GM18868 (cell line): Measurements from ENCODE around the gene AMOTL1.
"Not testable (repeated sequence)": the region's sequence is repeated elsewhere in the genome, so short reads cannot be mapped to it uniquely, and the experiment has no call there.

Source experiments
- ATAC-seq: cut with Tn5 transposase; IDR thresholded peaks from one replicate; pipeline ENCODE4 v1.9.1; 2021; ENCODE audit warnings: mild to moderate bottlenecking, moderate library complexity; ENCODE audit not compliant: unreplicated experiment

The AMOTL1 gene

DNA sequence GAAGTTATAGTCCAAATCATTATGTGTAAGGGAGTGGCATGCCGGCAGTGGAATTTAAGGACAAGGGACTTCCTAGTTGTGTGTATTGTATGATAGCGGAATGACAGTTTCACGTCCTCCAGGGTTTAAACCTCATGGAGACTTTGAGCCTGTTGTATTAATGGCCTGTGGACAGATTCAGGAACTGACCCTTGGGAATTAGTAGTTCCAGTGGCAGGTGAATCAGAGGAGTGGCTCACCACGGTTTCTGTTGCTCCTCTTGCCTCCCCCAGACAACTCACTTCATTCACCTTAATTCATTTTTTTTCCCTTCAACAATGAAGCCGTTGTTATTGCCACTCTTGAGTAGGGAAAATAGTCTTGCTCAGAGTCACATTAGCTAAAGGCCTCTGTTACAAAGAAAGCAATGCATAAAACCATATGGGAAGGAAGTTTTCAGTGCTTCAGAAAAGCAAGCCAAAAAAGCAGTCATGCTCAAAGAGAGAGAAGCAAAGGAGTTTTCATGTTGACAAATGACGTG is 22.6 kb downstream of the AMOTL1 start:
- no peak for ATAC-seq

DNA sequence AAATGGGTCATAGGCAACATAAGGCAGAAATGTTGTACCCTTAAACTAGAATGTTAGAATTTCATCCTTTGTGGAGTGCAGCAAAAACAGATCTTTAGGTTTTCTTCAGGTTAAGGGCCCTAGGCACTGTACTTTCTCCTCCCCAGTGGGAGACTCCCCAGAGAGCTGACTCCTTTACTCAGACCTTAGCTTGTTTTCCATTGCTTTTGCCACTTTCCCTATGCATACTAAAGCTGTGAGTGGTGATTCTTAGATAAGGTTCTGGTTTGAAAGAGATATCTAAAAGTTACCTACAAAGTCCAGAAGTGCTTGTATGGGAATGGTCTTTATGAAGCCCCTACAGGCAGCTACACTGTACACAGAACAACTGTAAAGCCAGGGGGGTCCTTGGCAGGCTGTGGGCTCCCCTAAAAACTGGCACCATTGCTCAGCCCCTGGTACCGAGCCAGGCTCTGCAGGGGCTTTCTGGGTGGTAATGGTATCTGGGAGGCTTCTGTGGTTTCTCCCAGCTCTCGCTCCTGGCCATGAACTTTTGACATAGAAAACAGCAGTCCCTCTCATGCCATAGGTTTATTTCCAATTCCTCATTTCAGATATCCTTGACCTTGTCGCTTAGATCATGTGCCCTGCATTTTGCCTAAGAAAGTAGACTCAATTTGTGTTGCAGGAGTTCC is 23.2 kb downstream of the AMOTL1 start:
- ATAC-seq, result no peak

DNA sequence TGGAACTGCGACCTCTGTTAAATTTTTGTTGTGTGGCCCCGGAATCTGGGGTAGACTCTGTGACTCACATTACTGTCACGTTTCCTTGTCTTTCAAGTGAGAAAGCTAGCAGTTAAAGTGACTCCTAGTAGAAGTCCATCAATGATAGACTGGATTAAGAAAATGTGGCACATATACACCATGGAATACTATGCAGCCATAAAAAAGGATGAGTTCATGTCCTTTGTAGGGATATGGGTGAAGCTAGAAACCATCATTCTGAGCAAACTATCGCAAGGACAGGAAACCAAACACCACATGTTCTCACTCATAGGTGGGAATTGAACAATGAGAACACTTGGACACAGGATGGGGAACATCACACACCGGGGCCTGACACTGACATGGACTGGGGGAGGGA is 23.8 kb downstream of the AMOTL1 start:
- not testable (repeated sequence) for ATAC-seq

DNA sequence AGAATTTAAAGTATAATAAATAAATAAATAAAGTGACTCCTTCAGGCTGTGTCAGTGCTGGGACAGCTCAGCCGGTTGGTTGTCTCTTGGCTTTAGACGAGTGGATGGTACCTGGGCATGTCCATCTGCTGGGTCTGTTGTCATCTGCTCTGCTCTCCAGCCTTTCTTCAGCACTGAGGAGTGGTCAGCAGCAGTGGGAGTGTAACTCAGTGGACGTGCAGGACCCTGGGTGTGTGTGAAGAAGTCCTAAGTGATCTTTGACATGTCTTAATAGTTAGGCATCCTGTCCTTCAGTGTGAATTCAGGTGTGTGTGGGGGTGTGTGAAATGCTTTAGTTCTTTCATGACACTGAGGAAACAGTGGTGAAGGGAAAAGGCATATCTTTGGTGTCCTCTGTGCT is 24.3 kb downstream of the AMOTL1 start:
- ATAC-seq, result no peak

DNA sequence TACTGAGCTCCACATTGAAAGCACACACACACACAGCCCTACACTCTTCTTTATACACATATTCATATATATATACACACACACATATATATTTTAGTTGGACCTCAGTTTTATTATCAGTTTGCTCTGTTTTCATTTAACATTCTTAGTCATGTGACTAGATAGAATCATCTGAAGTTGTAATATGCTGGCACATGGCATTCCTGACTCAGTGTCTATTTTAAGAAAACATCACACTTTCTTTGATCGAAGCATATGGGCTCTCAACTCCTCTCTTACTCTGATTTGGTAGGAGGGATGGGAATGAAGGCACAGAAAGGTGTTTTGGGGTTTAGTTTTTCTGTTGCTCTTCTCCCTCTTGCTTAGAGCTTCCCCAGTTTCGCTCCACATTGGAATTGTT is 24.8 kb downstream of the AMOTL1 start:
- no peak for ATAC-seq

DNA sequence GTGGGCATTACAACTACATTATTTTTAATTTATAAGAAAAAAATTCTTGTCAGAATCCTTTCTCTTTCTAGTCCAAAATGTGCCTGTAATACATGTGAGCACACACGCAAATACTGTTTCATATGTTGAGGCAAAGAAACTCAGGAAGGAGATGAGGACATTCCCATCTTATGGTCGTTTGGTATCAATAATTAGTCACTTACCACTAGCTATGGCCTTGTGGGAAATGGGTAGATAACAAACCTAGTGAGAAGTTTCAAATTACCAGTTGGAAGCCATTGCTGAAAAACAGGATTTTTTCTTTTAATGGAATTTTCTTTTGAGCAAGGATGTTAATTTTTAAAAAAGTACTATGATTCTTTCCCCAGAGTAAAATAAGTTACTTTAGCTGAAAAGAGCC is 25.7 kb downstream of the AMOTL1 start:
- no peak for ATAC-seq

DNA sequence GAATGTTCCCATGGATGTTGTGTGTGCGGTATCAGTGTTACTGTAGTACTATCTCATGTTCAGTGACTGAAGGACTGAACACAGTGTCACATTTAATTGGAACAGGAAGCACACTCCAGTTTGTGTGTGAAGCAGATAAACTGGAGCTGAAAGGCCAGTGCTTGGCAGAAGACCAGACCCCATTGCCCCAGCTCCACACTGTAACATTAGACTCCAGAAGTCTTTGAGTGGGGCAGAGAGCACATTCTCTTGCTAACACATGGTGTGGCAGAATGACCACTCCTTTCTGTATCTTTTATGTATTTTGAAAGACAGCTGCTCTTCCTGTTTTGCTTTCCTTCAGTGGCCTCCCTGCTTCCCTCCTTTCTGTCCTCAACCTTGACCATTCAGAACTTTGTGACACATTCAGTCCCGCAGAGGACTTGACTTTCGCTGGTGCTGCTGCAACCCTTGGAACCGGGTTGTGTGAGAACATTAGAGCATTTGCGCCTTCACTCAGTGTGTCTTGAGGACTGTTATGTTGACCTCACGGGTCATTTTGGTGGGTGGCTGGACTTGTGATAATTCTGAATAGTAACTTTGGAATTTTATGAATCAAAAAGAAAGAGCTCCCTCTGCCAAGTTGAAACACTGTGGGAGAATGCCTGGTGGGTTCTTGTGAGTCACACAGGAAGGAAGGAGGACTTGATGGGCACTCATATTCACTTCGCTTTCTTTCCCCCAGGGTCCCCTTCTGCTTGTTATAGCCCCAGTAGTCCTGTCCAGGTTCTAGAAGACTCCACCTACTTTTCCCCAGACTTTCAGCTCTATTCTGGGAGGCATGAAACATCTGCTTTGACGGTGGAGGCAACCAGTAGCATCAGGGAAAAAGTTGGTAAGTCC is 26.4 kb downstream of the AMOTL1 start:
- ATAC-seq, result no peak

DNA sequence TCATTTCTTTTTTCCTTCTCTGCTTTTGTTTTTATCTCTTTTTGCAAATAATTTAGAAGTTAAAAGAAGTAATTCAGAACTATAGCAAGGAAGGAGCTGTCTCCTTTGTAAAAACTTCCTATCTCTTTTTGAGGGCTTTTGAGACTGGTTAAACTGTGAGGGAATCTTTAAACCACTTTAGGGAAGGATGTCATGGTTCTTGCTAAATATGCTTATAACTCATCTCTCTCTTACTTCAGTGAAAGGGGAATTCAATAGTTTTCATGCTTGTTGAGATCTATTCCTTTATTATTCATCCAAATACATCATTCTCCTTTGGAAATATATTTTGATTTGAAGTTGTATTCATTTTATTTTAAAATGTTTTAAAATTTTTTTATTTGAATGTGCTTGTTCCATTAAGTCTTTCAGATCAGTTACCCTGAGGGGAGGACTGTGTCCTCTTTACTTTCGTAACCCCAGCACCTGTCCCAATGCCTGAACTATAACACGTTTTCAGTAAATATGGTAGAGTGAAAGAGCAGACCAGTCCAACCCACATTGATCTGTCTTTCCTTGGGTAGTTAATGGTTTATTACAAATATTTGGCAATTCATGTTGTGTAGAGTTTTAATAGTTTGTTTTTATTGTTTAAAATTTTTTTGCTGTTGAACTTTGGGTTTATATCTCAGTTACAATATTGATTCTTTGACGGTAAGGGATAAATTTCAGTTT is 27.5 kb downstream of the AMOTL1 start:
- no peak for ATAC-seq

DNA sequence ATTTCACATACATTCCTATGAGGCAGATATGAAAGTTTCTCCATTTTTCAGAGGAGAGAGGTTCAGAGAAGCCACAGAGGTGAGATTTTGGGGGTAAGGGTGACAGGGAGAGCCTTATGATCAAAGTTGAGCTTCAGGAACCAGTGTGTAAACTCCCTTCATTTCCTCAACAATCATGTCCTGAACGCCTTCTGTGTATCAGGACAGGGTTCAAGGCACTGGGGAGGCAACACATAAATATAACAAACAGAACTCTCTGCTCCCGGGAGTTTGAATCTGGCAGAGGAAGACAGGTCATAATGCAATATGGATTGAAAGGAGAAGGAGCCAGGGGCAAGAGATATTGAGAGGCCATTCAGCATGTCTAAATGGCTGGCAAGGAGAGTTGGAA is 28.0 kb downstream of the AMOTL1 start:
- no peak for ATAC-seq

DNA sequence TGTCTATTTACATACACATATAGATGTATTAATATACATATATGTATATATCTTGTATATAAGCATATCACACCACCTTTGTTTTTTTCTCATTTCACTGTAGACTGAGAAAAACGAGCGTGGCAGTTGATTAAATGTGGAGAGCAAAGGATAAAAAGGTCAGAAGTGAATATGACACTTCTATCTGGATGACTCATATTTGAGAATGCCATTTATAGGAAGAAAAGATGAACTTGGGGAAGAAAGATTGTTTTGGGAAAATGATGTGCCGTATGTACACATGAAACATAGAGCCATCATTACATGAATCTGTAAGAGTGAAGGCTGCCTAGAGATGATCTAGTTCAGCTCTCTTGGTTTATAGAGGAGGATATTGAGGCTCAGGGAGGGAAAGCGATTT is 28.7 kb downstream of the AMOTL1 start:
- no peak for ATAC-seq

DNA sequence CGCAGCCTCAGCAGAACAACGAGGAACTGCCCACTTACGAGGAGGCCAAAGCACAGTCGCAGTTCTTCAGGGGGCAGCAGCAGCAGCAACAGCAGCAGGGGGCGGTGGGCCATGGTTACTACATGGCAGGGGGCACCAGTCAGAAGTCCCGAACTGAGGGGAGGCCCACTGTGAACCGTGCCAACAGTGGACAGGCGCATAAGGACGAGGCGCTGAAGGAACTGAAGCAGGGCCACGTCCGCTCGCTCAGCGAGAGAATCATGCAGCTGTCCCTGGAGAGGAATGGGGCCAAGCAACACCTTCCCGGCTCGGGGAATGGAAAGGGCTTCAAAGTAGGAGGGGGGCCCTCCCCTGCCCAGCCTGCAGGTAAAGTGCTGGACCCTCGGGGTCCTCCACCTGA is 31.6 kb downstream of the AMOTL1 start:
- no peak for ATAC-seq

DNA sequence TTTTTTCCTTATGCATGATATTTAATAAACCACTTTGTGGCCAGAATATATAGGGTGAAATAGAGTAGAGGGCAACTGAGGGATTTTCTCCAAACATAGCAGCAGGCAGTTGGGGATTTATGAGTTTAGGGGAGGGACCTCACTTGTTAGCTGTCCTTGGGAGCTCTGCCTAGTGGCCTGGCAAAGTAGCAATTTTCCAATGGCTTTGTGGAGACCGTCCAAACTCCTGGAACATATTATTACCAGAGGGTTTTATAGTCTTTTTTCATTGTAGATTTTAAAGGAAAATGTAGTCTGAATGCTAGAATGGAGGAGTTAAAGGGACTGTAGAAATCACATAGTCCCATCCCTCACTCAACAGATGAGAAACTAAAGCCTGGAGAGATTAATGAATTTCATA is 32.3 kb downstream of the AMOTL1 start:
- ATAC-seq, result no peak

DNA sequence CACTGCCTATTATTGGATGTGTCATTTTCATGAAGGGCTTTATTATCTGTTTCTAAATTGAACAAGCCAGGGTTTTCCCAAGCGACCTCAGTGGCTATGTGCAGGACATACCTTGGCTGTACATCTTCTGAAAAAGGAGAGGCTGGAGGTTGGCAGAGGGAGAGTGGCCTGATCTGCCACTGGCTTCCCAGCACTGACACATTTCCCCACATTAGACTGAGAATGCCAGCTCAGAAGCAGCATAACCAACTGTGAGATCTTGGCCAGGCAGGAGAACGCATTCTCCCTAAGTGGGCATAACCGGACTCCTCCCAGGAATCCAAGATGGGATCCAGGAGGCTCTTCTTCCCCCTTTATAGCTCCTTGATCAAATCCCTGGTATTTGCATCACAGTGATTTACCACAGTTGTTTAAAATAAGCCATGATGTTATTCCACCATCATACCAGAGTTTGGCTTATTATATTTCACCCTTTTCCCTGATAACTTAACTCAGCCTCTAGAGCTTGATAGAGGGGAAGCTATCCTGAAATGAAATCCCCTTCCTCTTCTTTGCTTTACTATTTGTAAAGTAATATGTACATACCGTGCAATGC is 33.8 kb downstream of the AMOTL1 start:
- no peak for ATAC-seq

DNA sequence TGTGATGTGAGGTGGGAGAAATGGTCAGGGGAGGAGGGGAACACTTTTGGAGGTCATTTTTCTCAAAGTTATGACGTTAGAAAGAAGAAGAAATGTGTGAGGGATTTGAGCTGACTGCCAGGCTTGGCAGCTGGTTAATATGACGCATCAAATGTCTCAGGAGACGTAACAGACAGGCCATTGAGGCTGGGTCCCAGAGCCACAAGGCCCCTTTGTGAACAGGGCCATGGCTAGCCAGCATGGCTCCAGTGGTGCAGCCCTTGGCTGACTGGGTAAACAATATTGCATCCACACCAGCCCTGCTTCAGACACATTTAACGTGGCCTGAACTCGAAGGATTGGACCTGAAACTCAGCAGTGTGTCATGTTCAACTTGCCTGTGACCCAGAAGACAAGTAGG is 34.3 kb downstream of the AMOTL1 start:
- ATAC-seq, result no peak

DNA sequence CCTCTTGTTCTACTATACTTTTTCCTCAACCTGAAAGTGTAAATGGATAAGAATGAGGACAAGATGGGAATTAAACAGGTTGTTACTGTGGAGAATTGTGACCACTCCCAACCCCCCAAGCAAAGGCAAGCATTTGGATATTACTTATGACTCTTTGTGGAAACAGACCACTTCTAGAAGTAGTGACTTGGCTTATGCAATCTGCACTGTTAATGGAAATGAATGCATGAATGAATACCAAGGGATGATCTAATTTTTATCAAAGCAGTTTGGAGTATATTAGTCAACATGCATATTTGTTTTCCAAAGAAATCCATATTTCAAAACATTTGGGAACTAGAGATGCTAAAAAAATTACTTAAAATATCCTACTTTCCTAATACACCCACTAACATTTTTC is 35.3 kb downstream of the AMOTL1 start:
- no peak for ATAC-seq

DNA sequence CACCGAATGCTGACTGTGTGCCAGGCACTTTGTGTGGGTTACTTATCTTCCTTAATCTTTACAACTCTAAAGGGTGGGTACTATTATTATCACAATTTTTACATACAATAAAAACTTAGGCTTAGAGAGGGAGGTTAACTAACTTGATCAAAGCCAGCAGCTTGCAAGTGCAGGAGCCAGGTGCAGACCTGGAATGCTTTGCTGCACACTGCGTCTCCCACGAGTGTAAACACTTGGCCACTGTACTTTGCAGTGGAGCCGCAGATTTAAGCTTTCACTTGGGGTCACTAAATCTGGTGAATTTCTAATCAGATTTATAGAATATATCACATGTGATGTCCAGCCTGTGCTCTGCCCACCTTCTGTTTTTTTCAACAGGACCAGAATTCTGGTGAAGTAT is 36.7 kb downstream of the AMOTL1 start:
- ATAC-seq, result no peak

DNA sequence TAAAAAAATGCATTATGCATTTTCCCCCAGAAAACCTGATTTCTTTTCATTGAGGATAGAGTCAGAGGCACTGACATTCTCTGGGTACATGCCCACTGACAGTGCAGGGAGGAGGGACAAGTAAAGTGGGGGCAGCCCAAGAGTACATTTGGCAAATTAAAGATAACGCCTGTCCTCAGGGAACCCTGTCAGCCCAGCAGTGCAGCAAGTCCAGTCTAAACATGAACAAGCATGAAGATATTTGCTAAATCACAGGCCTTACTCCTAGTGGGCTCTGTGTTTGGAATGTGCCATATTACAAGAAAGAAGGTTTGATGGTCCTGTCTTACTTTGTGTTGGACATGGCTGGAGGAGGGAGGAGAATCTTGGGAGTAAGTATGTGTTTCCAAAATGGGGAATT is 37.9 kb downstream of the AMOTL1 start:
- ATAC-seq, result no peak

DNA sequence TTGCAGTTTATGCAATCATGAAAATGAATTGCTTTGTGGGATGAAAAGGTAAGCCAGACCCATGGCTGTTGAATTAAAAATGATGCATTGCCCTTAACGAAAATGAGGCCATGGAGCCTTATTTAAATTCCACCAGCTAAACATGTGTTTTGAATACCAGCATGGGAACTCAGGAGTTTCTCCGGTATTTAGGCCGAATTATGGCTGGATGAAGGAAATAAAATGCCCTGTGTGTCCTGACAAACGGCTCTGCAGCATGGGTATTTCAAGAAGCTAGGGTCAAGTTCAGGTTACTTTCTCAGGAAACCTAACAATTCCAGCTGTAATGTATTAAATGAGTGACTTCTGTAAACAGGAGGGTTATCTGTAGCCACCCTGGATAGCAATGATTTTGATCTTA is 38.3 kb downstream of the AMOTL1 start:
- no peak for ATAC-seq

DNA sequence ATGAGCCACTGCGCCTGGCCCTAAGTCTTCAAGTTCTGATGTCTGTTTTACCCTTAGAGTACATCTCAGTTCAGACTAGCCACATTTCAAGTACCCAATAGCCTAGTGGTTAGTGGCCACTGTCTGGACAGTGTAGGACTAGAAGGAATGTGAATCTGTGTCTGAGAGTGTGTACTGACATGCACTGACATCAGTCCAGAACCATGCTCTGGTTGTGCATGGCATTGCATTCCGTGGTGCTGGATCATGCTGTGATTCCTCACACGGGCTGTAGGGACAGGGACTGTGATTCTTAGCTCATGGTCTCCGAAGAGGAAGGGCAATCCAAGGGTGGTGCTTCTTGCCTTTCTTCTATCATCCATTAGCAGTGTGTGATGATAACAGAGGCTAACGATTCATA is 41.1 kb downstream of the AMOTL1 start:
- no peak for ATAC-seq

DNA sequence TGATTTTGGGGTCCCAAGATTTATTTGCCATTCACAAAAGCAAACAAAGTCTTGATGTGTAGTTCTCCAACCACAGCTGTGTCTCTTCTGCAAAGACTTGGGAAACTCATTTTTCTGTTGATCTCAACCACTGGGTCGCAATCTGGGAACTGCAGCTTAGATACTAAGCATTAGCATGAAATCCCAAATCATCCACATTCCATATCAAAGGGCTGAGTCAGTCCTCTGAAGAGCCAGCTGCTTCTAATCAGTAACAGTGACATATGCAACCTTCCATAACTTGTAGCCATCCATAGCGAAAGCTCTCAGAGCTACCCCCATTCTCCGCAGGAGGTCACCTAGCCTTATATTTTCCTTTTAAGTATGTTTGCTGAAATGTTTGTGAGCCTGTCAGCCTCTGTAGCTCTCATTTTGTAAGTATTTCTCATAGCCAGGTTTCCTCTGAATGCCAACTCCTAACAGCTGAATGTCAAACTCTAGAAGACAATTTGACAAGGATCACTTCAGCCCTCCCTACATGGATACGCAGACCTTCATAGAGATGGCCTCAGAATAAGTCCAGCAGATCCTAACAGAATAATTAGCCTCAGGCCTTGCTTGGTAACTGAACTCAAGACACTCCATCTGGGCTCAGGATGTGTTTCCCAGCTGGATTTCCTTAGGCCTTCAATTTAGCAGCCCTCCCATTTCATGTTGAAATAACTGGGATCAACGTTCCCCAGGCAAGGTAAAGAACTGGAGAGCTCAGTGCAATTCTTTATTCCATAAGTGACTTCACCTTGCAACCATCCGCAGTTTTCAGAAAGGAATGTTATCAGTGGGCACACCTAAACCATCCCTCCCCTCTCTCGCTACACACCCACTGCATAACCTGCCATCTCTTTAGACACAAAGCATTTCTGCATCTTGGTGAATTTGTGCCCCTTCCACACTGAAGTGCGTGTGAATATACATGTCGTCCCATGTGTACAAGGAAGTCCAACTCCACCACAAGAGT is 44.9 kb downstream of the AMOTL1 start:
- not testable (repeated sequence) for ATAC-seq
